ACHN (cell line): ENCODE results near the gene SORBS1.

Experiments used
- DNase-seq: peaks from one replicate; pipeline ENCODE4 v3.0.0-alpha.2; 2015
- in situ Hi-C: cut with HindIII; loops from 2 replicates; pipeline ENCODE4 v1.10.0; 2017; ENCODE audit warnings: low sequenced_read_pairs, low pct_ligation_motif_present, low pct_unique_long_range_greater_than_20kb

SORBS1 gene

GRCh38 chr10:95434583-95434982, 126.6 kb downstream of the SORBS1 start:
- DNase-seq: no peak
- in situ Hi-C loops: no loop called here

- peak; percentile 30 for DNase-seq
- in situ Hi-C loops: no loop called here
These were observed 129.2 kb downstream of the SORBS1 start for GRCh38 chr10:95431900-95432342.

- in situ Hi-C loops: no loop called here
These were observed 130.8 kb downstream of the SORBS1 start for GRCh38 chr10:95430231-95430951.

GRCh38 chr10:95429639-95430038, 131.5 kb downstream of the SORBS1 start:
- in situ Hi-C loops: no loop called here
- DNase-seq: no peak

More at GRCh38 chr10:95430231-95430951, 130.8 kb downstream of the SORBS1 start:
- DNase-seq: peak; percentile 67

- DNase-seq: no peak
These were observed 132.5 kb downstream of the SORBS1 start for GRCh38 chr10:95428701-95429100.

GRCh38 chr10:95426482-95426881, 134.7 kb downstream of the SORBS1 start:
- in situ Hi-C loops: no loop called here
- no peak for DNase-seq

More at GRCh38 chr10:95428701-95429100, 132.5 kb downstream of the SORBS1 start:
- in situ Hi-C loops: no loop called here

- DNase-seq: no peak
- in situ Hi-C loops: no loop called here
These were observed 135.3 kb downstream of the SORBS1 start for GRCh38 chr10:95425592-95426465.

- in situ Hi-C loops: loop anchor here (25.0 kb wide), 1 partner anchor 189 kb away; no protein-coding TSS in a partner anchor
- DNase-seq: no peak
These were observed 137.8 kb downstream of the SORBS1 start for GRCh38 chr10:95423164-95424005.

- in situ Hi-C loops: loop anchor here (25.0 kb wide), 1 partner anchor 190 kb away; no protein-coding TSS in a partner anchor
- DNase-seq: no peak
These were observed 138.9 kb downstream of the SORBS1 start for GRCh38 chr10:95422233-95422632.

- in situ Hi-C loops: loop anchor here (25.0 kb wide), 1 partner anchor 191 kb away; no protein-coding TSS in a partner anchor
- DNase-seq: no peak
These were observed 139.4 kb downstream of the SORBS1 start for GRCh38 chr10:95421782-95422181.

GRCh38 chr10:95419399-95419798, 141.8 kb downstream of the SORBS1 start:
- in situ Hi-C loops: loop anchor here (25.0 kb wide), 1 partner anchor 193 kb away; no protein-coding TSS in a partner anchor
- DNase-seq: no peak

- DNase-seq: no peak
- in situ Hi-C loops: loop anchor here (25.0 kb wide), 1 partner anchor 195 kb away; no protein-coding TSS in a partner anchor
These were observed 144.2 kb downstream of the SORBS1 start for GRCh38 chr10:95416973-95417372.

GRCh38 chr10:95416270-95416669, 144.9 kb downstream of the SORBS1 start:
- in situ Hi-C loops: loop anchor here (25.0 kb wide), 1 partner anchor 196 kb away; no protein-coding TSS in a partner anchor
- no peak for DNase-seq

GRCh38 chr10:95415621-95416031, 145.5 kb downstream of the SORBS1 start:
- DNase-seq: no peak
- in situ Hi-C loops: loop anchor here (25.0 kb wide), 1 partner anchor 197 kb away; no protein-coding TSS in a partner anchor

- in situ Hi-C loops: loop anchor here (25.0 kb wide), 1 partner anchor 197 kb away; no protein-coding TSS in a partner anchor
- no peak for DNase-seq
These were observed 146.2 kb downstream of the SORBS1 start for GRCh38 chr10:95414844-95415485.

GRCh38 chr10:95414016-95414830, 146.9 kb downstream of the SORBS1 start:
- in situ Hi-C loops: loop anchor here (25.0 kb wide), 1 partner anchor 198 kb away; no protein-coding TSS in a partner anchor
- DNase-seq: no peak

- DNase-seq: no peak
- in situ Hi-C loops: loop anchor here (25.0 kb wide), 1 partner anchor 199 kb away; no protein-coding TSS in a partner anchor
These were observed 147.6 kb downstream of the SORBS1 start for GRCh38 chr10:95413588-95413987.
